ENCODE measurements around the gene TERB1. TPM values are rescaled to one million over a fixed set of nuclear protein-coding genes. Genes with fewer than 3 reads are reported as not detected.

TERB1 gene
- total RNA-seq, 2 donors from 2014 or later, result not detected

DNA sequence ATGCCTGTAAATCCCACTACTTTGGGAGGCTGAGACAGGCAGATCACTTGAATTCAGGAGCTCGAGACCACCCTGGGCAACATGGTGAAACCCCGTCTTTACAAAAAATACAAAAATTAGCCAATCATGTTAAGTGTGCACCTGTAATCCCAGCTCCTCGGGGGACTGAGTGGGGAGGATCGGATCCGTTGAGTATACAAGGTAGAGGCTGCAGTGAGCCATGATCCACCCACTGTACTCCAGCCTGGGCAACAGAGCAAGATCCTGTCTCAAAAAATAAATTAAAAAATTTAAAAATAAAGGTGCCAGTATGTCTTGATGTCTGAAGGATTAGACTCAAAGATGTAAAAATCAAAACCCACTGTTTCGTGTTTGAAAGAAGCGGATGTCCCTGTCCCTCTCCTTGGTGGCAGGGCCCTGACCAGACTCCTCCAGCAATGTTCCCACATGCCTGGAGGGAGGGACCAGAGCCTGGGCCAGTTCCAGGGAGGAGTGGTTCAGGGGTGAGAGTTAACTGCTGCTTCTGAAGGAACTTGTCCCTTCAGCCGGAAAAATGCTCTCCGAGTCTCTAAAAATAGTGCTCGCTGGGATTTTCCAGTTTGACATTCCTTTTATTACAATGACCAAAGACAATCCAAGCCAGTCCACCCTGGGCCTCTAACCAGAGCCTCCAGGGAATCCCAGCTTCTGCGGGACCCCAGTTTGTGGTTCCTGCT, 95.4 kb downstream of the TERB1 start:
- Histone ChIP-seq H3K9ac (ENCODE audit: extremely low read depth, low read length, poor library complexity, severe bottlenecking) (no peak overlapping the region), H3K36me3 (ENCODE audit: control insufficient read depth, insufficient read depth, low read length) (no peaks in the 10 kb centered on the region), H3K4me1 (ENCODE audit: control insufficient read depth, insufficient read depth, low read length) (no peaks in the 10 kb centered on the region), H3K9me3 (ENCODE audit: control insufficient read depth, low read length) (no peaks in the 10 kb centered on the region), H3K27ac (ENCODE audit: low read depth, low read length) (no peak overlapping the region), H3K4me3 (ENCODE audit: low read length) (no peak overlapping the region), H3K27me3 (ENCODE audit: control insufficient read depth, insufficient read depth, low read length, poor library complexity, severe bottlenecking) (no peaks in the 10 kb centered on the region)
- H3K27ac Mint-ChIP-seq, result no peak overlapping the region
- H3K27me3 Mint-ChIP-seq (ENCODE audit: insufficient read depth), result no peaks in the 10 kb centered on the region
- peaks cover 7% of the 10 kb centered on the region for H3K9me3 Mint-ChIP-seq
- no peaks in the 10 kb centered on the region for H3K36me3 Mint-ChIP-seq (ENCODE audit: low read depth)
- H3K4me1 Mint-ChIP-seq, result peaks cover 4% of the 10 kb centered on the region
- TF ChIP-seq, protein P1, sequence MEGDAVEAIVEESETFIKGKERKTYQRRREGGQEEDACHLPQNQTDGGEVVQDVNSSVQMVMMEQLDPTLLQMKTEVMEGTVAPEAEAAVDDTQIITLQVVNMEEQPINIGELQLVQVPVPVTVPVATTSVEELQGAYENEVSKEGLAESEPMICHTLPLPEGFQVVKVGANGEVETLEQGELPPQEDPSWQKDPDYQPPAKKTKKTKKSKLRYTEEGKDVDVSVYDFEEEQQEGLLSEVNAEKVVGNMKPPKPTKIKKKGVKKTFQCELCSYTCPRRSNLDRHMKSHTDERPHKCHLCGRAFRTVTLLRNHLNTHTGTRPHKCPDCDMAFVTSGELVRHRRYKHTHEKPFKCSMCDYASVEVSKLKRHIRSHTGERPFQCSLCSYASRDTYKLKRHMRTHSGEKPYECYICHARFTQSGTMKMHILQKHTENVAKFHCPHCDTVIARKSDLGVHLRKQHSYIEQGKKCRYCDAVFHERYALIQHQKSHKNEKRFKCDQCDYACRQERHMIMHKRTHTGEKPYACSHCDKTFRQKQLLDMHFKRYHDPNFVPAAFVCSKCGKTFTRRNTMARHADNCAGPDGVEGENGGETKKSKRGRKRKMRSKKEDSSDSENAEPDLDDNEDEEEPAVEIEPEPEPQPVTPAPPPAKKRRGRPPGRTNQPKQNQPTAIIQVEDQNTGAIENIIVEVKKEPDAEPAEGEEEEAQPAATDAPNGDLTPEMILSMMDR (conservative IDR thresholded peaks at IDR 0.05), result no peak
- no peak overlapping the region for H3K4me3 Mint-ChIP-seq
- 93 to 97% methylated on average over 8 to 11 of the region's 11 CpGs for WGBS, 2 experiments (ENCODE audit: insufficient coverage in 1 of 2, insufficient read length in 1 of 2)
- no peak for DNase-seq

Other genes with a start within 250 kb of the TERB1 start
- gene CKLF, start 249.0 kb downstream of the TERB1 start, total RNA-seq, result 10 to 100 TPM; 22.5 to 40.7 TPM
- 1 to 10 TPM; 3.8 to 5.3 TPM for gene CMTM1, start 235.1 kb downstream of the TERB1 start, total RNA-seq
- not detected for gene CMTM2, start 222.1 kb downstream of the TERB1 start, total RNA-seq
- gene CMTM3, start 196.9 kb downstream of the TERB1 start, total RNA-seq, result 10 to 100 TPM; 44.2 to 48.5 TPM
- gene CMTM4, start 104.8 kb downstream of the TERB1 start, total RNA-seq, result 10 to 100 TPM; 68.2 to 76.2 TPM
- gene DYNC1LI2, start 50.0 kb downstream of the TERB1 start, total RNA-seq, result 10 to 100 TPM; 89.5 to 95.9 TPM
- 100 to 1,000 TPM; 129 to 166 TPM for gene NAE1, start 29.4 kb upstream of the TERB1 start, total RNA-seq
- not detected for gene CA7, start 42.8 kb upstream of the TERB1 start, total RNA-seq
- 10 to 100 TPM; 23.1 to 31.5 TPM for gene PDP2, start 78.9 kb upstream of the TERB1 start, total RNA-seq
- not detected for gene CDH16, start 117.3 kb upstream of the TERB1 start, total RNA-seq
- under 1 TPM in 1 of 2 donors, not detected in 1; 0.55 TPM for gene RRAD, start 124.0 kb upstream of the TERB1 start, total RNA-seq
- 10 to 100 TPM; 70.2 to 87.7 TPM for gene CIAO2B, start 132.8 kb upstream of the TERB1 start, total RNA-seq
- 10 to 100 TPM; 28.7 to 36.8 TPM for gene CES2, start 133.9 kb upstream of the TERB1 start, total RNA-seq
- 1 to 10 TPM; 2.7 to 3.8 TPM for gene CES3, start 159.7 kb upstream of the TERB1 start, total RNA-seq
- 1 to 10 TPM; 3.0 to 3.8 TPM for gene CES4A, start 187.0 kb upstream of the TERB1 start, total RNA-seq
- gene CBFB, start 227.6 kb upstream of the TERB1 start, total RNA-seq, result 10 to 100 TPM; 93.9 to 95.2 TPM